GM11168 (cell line): ENCODE measurements around the gene SDF4.
"Not testable (repeated sequence)": the region's sequence is repeated elsewhere in the genome, so short reads cannot be mapped to it uniquely, and the experiment has no call there.

Source experiments
- in situ Hi-C: fragments of 300-500 bp; cut with MboI; formaldehyde crosslinking; loops from one replicate; pipeline ENCODE4 v1.12.0; 2022; ENCODE audit warnings: low sequenced_read_pairs; ENCODE audit not compliant: unreplicated experiment

The SDF4 gene

DNA sequence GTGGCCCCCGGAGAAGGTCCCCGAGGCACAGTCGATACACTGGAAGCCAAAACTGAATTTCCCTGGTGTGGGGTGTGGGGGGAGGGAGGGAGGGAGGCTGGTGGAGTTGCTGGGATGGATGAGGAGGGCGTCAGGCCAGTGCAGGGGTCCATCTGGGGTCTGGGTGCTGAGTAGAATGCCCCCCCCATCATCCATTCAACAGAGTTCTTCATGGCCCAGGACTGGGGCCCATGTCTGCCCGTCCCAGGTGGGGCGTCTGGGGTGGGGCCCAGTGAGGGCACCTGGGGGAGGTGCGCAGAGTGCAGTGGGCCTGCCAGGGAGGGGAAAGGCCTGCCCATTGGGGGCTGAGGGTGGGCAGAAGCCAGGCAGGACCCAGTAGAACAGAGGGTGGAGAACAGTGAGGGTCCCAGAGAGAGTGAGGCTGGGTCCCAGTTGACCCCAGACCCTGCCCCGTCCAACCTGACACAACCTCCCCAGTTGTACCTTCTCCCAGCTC is 27.3 kb downstream of the SDF4 start:
- in situ Hi-C loops = no loop called here

GRCh38 chr1:1203561-1204424 is 28.0 kb downstream of the SDF4 start:
- in situ Hi-C loops = no loop called here

DNA sequence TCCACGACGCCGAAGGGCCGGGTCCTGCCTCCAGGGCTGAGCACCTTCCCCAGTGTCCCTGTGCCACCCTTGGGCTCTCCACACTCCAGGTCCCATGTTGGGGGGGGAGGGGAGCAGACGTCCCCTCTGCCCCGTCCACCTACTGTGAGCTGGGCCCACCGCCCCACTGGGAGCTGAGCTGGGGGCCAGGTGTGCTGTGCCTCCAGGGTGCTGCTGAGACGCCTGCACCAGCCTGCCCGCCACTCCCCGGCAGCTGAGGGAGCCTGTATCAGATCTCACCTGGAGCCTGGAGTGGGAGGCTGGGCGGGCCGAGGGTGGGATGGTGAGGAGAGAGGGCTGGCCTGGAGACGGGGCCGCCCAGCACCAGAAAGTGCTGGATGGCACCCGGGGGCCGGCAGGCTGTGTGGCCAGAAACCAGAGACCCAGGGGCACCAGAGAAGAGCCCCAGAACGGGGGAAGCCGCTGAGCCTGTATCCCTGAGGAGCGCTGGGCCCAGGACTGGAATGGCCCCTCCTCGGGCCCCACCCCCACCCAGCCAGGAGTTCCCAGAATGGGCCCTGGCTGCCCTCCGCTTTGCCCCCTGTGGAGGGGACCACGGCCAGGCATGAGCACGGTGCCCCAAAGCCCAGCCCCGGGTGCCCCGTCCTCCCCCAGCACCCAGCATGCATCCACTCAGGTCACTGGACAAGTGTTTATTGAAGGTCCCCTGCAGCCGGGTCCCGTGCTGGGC is 28.8 kb downstream of the SDF4 start:
- in situ Hi-C loops = no loop called here

- in situ Hi-C loops = no loop called here
These were observed 30.7 kb downstream of the SDF4 start for GRCh38 chr1:1200876-1201810.

- in situ Hi-C loops = no loop called here
These were observed 31.6 kb downstream of the SDF4 start for GRCh38 chr1:1199961-1200875.

GRCh38 chr1:1199141-1199960 is 32.5 kb downstream of the SDF4 start:
- in situ Hi-C loops = no loop called here

- in situ Hi-C loops = no loop called here
These were observed 33.2 kb downstream of the SDF4 start for GRCh38 chr1:1198423-1199140.

GRCh38 chr1:1197551-1198422 is 34.0 kb downstream of the SDF4 start:
- in situ Hi-C loops = no loop called here

DNA sequence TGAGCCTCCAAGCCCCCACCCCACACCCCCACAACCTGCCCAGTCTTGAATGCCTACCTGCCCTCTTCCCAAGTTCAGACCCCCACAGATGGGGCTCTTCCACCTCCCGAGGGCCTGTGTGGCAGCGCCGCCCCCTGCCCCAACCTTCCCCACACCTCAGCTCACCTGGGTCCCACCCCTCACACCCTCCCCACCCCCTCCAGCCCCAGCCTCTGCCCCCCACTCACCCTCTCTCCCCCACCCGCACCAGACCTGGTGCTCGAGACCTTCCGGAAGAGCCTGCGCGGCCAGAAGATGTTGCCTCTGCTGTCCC is 34.7 kb downstream of the SDF4 start:
- in situ Hi-C loops = no loop called here

DNA sequence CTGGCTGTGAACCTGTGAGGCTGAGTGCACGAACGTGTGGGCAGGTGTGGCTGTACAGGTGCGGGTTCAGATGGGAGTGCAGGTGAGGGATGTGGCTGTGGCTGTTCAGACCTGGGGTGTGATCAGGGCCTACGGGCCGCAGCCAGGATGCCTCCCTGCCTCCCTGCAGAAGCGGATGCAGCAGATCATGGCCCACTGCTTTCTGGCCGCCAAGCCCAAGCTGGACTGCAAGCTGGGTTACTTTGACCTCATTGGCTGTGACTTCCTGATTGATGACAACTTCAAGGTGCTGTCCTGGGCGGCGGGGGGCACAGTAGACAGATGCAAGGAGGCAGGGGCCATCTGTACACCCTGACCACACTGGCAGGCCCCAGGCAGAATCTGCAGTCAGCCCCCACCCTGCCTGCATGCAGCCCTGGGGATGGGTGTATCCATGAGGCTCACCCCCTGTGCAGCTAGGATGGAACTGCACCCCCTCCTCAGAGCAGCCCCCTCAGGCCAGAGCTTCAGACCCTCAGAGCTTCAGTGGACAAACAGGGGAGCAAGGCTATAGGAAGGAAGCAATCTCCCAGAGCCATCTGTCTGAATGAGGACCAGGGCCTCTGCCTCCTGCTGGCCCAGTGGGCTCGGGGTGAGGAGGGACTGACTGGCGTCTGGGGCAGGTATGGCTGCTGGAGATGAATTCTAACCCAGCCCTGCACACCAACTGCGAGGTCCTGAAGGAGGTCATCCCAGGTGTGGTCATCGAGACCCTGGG is 35.2 kb downstream of the SDF4 start:
- in situ Hi-C loops = no loop called here

DNA sequence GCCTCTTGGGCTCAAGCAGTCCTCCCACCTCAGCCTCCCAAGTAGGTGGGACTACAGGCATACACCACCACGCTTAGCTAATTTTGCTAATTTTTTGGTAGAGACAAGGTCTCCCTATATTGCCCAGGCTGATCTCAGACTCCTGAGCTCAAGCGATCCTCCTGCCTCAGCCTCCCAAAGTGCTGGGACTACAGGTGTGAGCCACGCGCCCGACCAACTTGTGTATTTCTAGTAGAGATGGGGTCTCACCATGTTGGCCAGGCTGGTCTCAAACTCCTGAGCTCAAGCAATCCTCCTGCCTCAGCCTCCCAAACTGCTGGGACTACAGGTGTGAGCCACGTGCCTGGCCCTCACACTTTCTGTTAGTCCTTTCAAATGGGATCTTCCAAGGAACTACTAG is 36.1 kb downstream of the SDF4 start:
- in situ Hi-C loops = not testable (repeated sequence)

DNA sequence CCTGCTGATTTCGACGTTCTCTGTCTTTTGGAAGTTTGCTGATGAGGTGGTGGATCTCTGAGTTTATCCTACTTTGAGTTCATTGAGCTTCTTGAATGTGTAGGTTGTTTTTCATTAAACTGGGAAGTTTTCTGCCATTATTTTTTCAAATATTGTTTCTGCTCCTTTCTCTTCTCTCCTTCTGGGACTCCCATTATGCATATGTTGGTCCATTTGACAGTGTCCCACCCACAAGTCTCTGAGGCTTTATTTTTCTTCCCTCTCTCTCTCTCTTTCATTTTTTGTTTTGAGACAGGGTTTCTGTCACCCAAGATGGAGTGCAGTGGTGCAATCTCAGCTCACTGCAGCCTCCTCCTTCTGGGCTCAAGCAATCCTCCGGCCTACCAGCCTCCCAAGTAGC is 37.1 kb downstream of the SDF4 start:
- in situ Hi-C loops = no loop called here

GRCh38 chr1:1191734-1192133 is 40.1 kb downstream of the SDF4 start:
- in situ Hi-C loops = no loop called here

DNA sequence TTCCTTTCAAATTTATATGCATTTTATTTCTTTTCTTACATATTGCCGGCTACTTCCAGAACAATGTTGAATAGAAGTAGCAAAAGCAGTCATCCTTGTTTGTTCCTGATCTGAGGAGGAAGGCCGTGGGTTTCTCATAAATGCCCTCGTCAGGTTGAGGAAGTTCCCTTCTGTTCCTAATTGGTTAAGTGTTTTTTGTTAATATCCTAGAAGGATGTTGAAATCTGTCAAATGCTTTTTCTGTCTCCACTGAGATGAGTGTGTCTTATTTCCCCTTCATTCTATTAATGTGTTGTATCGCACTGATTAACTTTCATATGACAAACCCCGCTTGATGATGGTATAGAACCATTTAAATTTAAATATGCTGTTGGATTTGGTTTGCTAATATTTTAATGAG is 42.7 kb downstream of the SDF4 start:
- in situ Hi-C loops = no loop called here

GRCh38 chr1:1187938-1188337 is 43.9 kb downstream of the SDF4 start:
- in situ Hi-C loops = no loop called here

DNA sequence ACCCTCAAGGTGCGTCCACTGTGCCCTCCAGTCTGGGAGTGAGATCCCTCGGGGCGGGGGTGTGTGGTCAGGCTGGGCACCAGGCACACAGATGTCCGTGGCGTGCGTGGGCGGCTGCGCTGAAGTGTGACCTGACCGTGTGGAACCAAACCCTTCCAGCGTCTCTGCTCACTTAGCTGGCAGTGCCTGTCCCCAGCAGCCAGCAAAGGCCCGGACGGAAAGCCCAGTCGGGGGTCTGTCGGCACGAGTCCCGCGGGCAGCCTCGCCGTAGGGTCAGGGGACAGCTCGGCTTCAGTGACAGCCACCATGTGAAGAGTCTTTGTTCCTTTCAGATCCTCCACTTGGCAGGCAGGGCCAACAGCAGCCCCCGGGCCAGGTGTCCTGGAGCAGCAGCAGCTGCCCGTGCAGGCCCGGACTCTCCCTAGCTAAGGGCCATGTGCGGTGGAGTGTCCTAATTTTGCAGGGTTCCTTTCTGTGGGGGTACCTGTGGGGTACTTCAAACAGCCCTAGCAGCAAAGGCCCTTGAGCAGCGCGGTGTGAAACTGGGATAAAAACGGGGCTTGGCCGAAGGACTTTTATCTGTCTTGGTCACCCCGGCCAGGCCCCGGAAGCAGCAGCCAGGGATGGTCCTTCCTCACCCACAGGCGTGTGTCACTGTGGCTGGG is 46.6 kb downstream of the SDF4 start:
- in situ Hi-C loops = no loop called here
